Measurements from ENCODE around the gene NR1I2.

NR1I2 gene

DNA sequence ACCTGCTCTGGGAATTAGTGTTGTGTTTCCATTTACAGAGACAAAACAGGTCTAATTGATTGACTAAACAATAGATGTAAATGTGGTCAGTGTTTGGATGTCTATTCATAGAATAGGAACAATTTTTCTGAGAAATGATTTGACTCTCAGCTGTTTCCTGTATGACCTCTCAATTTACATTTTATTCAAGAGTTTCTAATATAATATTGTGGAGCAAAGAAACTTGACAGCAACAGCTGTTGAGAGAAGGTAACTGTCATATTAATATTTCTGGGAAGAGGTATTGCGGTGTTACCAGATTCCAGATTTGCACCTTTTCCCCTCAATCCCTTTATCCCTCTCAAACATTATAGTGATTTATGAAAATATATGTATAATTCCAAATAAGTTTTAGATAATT, 3.7 kb upstream of the NR1I2 start:
- no peak for FAIRE-seq
- no peak for DNase-seq (ENCODE audit: insufficient read length, low spot score)
- TF ChIP-seq, protein P1, sequence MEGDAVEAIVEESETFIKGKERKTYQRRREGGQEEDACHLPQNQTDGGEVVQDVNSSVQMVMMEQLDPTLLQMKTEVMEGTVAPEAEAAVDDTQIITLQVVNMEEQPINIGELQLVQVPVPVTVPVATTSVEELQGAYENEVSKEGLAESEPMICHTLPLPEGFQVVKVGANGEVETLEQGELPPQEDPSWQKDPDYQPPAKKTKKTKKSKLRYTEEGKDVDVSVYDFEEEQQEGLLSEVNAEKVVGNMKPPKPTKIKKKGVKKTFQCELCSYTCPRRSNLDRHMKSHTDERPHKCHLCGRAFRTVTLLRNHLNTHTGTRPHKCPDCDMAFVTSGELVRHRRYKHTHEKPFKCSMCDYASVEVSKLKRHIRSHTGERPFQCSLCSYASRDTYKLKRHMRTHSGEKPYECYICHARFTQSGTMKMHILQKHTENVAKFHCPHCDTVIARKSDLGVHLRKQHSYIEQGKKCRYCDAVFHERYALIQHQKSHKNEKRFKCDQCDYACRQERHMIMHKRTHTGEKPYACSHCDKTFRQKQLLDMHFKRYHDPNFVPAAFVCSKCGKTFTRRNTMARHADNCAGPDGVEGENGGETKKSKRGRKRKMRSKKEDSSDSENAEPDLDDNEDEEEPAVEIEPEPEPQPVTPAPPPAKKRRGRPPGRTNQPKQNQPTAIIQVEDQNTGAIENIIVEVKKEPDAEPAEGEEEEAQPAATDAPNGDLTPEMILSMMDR (IDR thresholded peaks at IDR 0.05; ENCODE audit: insufficient read depth, missing control alignments), result no peak

DNA sequence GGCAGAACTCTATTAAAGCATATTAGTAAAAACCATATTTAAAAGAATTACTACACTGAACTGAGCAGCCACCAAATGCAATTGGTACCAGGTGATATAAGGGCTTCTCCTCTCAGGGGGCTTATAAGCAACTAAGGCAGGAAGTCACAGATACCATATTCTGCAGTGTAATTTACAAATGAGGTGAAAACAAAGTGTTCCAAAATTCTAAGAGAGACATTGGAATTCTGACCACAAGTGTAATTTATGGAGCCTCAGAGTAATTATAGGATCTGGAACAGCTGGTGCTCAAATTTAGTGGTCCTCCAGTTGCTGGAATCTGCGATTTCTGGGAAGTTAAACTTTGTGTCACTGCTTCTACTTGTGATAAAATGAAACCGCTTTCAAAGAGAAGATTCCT, 3.1 kb upstream of the NR1I2 start:
- TF ChIP-seq, protein P1 (IDR thresholded peaks at IDR 0.05; ENCODE audit: insufficient read depth, missing control alignments), result no peak
- no peak for DNase-seq (ENCODE audit: insufficient read length, low spot score)
- FAIRE-seq, result no peak

DNA sequence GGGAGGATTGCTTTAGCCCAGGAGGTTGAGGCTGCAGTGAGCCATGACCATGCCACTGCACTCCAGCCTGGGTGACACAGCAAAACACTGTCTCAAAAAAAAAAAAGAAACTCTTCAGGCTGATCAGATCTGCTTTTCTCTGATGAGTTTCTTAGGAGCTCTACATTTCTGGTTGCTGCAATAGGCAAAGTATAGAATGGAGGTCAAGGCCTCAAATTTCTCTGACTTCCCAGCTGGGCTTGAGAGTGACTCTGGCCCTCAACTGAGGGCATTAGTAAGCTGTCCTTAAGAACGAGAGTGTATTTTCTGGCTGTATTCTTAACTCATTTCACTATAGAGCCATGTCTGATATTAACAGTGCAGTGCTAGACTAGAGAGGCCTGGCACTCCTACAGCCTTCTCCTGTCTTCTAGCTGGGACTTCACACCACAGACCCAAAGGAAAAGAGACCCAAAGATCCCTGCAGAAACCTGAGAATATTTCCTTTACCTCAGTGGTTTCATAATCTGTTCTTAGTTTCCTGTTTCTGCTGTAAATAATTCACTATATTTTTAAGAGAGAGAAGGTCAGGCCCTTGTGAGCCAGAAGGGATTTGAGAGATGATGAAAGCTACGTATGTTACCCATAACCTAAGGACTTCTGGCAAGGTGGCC, 2.0 kb upstream of the NR1I2 start:
- no peak for DNase-seq (ENCODE audit: insufficient read length, low spot score)
- TF ChIP-seq, protein P1 (IDR thresholded peaks at IDR 0.05; ENCODE audit: insufficient read depth, missing control alignments), result no peak
- no peak for FAIRE-seq

DNA sequence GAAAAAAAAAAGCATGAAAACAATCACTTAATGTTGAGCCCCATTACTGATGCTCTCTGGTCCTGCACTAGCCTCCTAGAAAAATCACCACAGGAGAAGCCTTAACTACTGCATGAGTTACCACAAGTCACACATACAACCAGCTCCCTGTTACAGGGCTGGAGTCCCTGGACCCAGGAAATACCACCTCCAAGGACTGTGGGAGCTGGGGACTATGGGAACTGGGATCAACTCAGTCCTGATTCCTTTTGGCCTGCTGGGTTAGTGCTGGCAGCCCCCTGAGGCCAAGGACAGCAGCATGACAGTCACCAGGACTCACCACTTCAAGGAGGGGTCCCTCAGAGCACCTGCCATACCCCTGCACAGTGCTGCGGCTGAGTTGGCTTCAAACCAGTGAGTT, 559 bp downstream of the NR1I2 start:
- FAIRE-seq, result no peak
- TF ChIP-seq, protein P1 (IDR thresholded peaks at IDR 0.05; ENCODE audit: insufficient read depth, missing control alignments), result no peak

DNA sequence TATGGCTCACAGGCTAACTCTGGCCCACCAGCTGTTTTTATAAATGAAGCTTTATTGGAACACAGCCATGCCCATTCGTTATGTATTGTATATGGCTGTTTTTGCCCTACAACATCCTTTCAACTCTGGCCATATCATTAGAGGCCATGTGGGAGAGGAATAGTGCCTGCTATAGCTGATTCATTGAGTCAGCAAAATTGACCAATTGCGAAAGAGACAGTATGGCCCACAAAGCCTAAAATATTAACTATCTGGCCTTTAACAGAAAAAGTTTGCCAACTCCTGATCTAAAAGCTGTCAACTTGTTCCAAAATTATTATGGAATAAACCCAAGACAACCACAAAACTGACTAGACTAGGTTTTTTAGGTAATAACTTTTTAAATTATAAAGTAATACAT, 1.4 kb downstream of the NR1I2 start:
- FAIRE-seq, result no peak
- no peak for DNase-seq (ENCODE audit: insufficient read length, low spot score)
- TF ChIP-seq, protein P1 (IDR thresholded peaks at IDR 0.05; ENCODE audit: insufficient read depth, missing control alignments), result no peak

More for the DNA sequence above, 559 bp downstream of the NR1I2 start:
- DNase-seq (ENCODE audit: insufficient read length, low spot score), result no peak

DNA sequence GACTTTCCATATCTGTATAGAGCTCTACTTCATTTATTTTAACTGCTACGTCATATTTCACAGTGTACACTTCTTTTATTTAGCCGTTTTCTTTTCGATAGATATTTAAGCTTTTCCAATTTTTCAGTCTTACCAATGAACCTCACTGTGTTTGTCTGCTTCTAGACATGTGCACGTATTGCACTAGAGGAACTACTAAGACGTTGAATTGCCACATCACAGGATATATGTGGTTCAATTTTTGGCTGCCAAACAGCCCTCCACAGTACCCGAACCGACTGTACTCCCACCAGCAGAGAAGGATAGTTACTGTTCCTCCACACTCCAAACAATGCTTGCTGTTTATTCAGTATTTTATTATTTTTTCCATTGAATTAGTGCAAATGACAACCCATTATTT, 2.0 kb downstream of the NR1I2 start:
- FAIRE-seq, result no peak
- no peak for DNase-seq (ENCODE audit: insufficient read length, low spot score)
- TF ChIP-seq, protein P1 (IDR thresholded peaks at IDR 0.05; ENCODE audit: insufficient read depth, missing control alignments), result no peak

DNA sequence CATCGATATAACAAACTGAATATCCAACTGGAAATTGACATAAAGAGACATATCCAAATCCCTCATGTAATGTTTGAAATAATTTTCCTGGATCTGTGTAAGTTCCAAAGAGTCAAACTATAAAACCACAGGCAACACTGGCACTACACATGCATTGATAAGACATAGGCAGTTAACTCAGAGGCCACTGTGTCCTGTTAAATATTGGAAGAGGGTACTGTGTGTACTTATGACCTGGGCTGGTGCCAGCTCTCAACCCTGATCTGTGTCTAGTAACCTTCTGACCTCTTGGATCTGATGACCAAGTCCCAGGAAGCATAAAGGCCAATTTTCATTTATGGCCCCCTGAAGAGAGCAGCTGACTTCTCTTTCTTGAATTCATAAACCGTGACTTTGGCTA, 4.5 kb downstream of the NR1I2 start:
- no peak for FAIRE-seq

More for the DNA sequence above, 4.5 kb downstream of the NR1I2 start:
- TF ChIP-seq, protein P1 (IDR thresholded peaks at IDR 0.05; ENCODE audit: insufficient read depth, missing control alignments), result no peak
- DNase-seq (ENCODE audit: insufficient read length, low spot score), result no peak
